ENCODE measurements around the gene FDX1.
"Not testable (repeated sequence)": the region's sequence is repeated elsewhere in the genome, so short reads cannot be mapped to it uniquely, and the experiment has no call there.

The FDX1 gene

GRCh38 chr11:110429731-110430266 is at the start of gene FDX1:
TSS of gene FDX1 (plus strand) at chr11:110429948. CDS start at chr11:110430121, 173 bp downstream.
- peak; percentile 88 for DNase-seq

GRCh38 chr11:110380836-110381622 is 48.7 kb upstream of the FDX1 start:
- no peak for DNase-seq

GRCh38 chr11:110388231-110388630 is 41.5 kb upstream of the FDX1 start:
- DNase-seq: not testable (repeated sequence)

- no peak for DNase-seq
Measured at GRCh38 chr11:110389965-110390364, 39.8 kb upstream of the FDX1 start.

GRCh38 chr11:110392056-110392455 is 37.7 kb upstream of the FDX1 start:
- DNase-seq: no peak

GRCh38 chr11:110397668-110398286 is 32.0 kb upstream of the FDX1 start:
- not testable (repeated sequence) for DNase-seq

GRCh38 chr11:110403585-110403984 is 26.2 kb upstream of the FDX1 start:
- DNase-seq: not testable (repeated sequence)

- not testable (repeated sequence) for DNase-seq
Measured at GRCh38 chr11:110405636-110406035, 24.1 kb upstream of the FDX1 start.

- DNase-seq: no peak
Measured at GRCh38 chr11:110407315-110407714, 22.4 kb upstream of the FDX1 start.

GRCh38 chr11:110409174-110409573 is 20.6 kb upstream of the FDX1 start:
- no peak for DNase-seq

- no peak for DNase-seq
Measured at GRCh38 chr11:110410651-110411050, 19.1 kb upstream of the FDX1 start.

GRCh38 chr11:110415081-110415480 is 14.7 kb upstream of the FDX1 start:
- no peak for DNase-seq

GRCh38 chr11:110421658-110422057 is 8.1 kb upstream of the FDX1 start:
- not testable (repeated sequence) for DNase-seq

- DNase-seq: no peak
Measured at GRCh38 chr11:110422306-110422905, 7.3 kb upstream of the FDX1 start.

- DNase-seq: no peak
Measured at GRCh38 chr11:110424775-110425444, 4.8 kb upstream of the FDX1 start.

- no peak for DNase-seq
Measured at GRCh38 chr11:110425751-110426545, 3.8 kb upstream of the FDX1 start.

- DNase-seq: no peak
Measured at GRCh38 chr11:110428040-110428439, 1.7 kb upstream of the FDX1 start.

GRCh38 chr11:110428956-110429730 is 605 bp upstream of the FDX1 start:
- no peak for DNase-seq

GRCh38 chr11:110430267-110431050 is 711 bp downstream of the FDX1 start:
- DNase-seq: peak; percentile 17

GRCh38 chr11:110431051-110431672 is 1.4 kb downstream of the FDX1 start:
- DNase-seq: no peak
